MCF 10A (cell line): ENCODE results near the gene OTP. TPM values are rescaled to one million over a fixed set of nuclear protein-coding genes. Genes with fewer than 3 reads are reported as not detected.

Source experiments
- total RNA-seq: library from RNA; stranded (reverse); gene quantifications from 2 replicates; pipeline ENCODE4 v1.2.3, GENCODE V29; 2022

The OTP gene
- total RNA-seq, 1 experiment from 2014 or later = not detected

Other genes starting within 250 kb of the OTP start
- 106 and 107 TPM in 2 replicates for gene WDR41, start 146.4 kb downstream of the OTP start, total RNA-seq
- gene TBCA, start 137.6 kb upstream of the OTP start, total RNA-seq = 310 and 374 TPM in 2 replicates